Activated T-cell treated with anti-CD3 and anti-CD28 coated beads for 1 hour (primary cell): Measurements from ENCODE around the gene ANXA9.

Source experiments
- DNase-seq: peaks from one replicate; pipeline ENCODE4 v3.0.0-alpha.2; 2020; ENCODE audit warnings: low read depth

Gene ANXA9

DNA sequence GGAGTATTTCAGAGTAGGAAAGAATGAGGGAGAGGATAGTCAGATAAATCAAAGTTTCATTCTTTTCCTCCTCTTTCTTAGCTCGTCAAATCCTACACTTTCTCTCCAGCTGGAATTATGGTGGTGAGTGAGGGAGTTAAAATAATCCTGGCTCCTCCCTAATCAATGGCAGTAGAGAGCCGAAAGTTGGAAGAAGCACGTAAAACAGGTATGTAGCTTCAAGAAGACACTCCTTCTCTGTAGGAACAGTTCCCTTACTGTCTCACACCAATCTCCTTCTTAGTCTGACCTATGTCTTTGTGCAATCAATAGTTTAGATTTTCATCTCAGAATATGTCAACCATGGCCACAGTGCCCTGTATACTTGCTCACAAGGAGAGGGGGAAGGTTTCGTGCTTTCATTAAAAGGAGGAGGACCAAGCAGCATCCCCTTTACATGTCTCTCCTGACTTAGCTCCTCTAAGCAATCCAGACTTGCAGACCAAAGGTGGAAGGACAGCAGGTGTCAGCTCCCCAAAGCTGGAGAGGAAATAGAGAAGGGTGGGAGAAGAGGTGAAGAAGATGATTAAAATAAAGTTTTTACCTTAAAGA lies 23.7 kb downstream of the ANXA9 start:
- no peak for DNase-seq

GRCh38 chr1:151006327-151007052 lies 24.4 kb downstream of the ANXA9 start, which contains the start of gene MINDY1:
Gene MINDY1, minus strand, starts transcription at chr1:151006902. Its CDS starts 4,285 bp downstream, at chr1:151002617.
- no peak for DNase-seq

GRCh38 chr1:151007853-151008243 lies 25.8 kb downstream of the ANXA9 start:
- no peak for DNase-seq

DNA sequence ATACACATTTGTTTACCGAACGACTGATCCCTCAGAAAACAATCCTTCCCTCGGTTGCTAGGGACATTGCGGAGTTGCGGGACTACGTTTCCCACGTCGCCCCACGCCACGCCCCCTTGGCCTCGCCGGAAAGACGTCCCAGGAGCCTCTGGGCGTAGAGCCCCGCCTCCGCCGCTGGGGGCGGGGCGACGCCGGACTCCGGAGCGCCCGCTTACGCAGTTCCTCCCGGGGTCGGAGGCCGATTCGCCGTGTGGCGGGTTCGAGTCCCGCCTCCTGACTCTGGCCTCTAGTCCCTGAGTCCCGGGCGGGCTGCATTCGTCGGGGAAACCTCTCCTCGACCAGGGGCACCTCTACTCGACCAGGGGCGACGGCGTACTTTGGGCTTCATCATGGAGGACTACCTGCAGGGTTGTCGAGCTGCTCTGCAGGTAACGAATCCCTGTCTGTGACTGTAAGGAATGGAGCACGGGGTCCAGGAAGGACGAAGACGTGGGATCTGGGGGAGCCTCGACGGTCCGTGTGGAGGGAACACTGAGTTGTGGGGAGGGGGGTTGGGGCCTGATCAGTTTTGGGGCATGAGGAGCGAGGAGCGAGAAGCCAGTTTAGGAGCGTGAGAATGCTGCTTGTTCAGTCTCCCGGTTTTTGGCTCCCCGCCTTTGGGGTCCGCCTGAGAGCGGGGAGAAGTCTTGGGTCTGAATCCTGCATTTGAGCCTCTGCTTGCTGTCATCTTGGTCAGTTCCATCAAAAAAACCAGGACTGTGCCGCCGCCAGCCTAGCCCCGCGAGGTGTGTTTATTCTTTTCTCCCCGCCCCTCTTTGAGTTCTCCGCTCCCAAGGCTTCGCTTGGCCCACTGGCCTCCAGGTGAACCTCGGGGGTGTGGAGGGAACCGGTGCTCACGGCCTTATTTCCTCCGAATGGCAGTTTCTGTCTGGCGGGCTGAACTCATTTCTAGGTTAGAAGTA lies 26.4 kb downstream of the ANXA9 start, which contains the start of gene PRUNE1:
PRUNE1 (plus strand) TSS at position 206 of the 962 bp plus-strand sequence; CDS start at position 390, 184 bp downstream.
- DNase-seq: peak; percentile 94

DNA sequence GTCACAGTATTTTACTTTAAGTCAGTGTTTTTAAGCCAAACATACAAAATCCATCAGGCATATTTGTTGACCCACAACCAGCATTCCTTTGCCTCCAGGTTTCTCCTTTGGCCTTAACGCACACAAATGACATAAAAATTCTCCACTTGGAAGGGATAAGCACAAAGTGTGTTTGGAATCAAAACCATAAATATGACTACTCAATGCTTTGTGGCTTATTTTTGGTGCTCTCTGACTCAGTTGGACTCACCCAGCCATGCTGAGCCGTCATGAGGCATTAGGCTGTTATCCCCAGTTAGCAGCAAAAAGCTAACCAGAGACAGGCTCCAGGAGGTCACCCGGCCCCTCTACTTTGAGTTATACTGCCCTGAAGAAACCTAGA lies 27.1 kb downstream of the ANXA9 start:
- no peak for DNase-seq

DNA sequence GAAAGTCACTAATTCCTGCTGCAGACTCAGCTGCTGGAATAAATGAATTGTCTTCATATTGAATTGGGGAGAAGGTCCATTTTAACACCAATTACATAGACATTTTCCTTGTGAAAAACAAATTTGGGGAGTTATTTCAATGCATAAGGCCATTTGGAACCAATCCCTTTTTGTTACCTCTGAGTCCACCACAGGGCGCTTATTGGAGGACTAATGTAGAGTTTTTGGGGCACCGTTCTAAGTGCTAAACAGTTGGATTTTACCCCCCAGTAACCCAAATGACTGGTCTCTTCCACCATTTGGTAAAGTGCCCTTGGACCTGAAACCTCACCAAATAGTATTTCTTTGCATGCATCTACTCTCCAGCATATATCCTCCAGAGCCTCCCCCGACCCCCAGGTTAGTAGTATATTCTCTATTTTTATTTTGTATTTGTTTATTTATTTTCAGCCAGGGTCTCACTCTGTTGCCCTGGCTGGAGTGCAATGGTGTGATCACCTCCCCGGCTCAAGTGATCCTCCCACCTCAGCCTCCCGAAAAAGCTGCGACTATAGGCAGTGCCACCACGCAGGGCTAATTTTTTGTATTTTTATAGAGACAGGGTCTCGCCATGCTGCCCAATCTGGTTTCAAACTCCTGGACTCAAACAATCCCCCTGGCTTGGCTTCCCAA lies 27.7 kb downstream of the ANXA9 start:
- DNase-seq: no peak

- DNase-seq: no peak
Observed at GRCh38 chr1:151010346-151010726, 28.2 kb downstream of the ANXA9 start.

- no peak for DNase-seq
Observed at GRCh38 chr1:151011154-151011850, 29.2 kb downstream of the ANXA9 start.

DNA sequence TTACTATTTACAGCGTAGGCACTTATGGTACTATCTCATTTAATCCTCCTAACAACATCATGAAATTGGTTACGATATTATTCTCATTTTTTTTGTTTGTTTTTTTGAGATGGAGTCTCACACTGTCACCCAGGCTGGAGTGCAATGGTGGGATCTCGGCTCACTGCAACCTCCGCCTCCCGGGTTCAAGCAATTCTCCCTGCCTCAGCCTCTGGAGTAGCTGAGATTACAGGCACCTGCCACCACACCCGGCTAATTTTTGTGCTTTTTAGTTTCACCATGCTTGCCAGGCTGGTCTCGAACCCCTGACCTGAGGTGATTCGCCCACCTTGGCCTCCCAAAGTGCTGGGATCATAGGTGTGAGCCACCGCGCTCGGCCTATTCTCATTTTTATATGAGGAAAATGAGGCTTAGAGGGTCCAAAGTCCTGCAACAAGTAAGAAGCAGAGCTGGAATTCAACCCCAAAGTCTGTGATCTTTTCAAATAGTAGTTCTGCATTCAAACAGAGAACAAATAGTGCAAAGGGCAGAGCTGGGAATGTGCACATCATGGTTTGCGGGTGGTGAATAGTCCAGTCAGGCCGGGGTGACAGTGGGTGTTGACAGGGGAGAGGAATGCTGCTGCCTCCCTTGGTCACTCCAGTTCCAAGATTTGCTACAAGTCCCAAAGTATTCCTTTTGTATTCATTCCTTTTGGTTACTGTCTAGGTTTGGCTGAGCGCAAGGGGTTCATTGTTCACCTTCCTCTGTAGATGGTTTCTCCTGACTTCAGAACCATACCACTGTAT lies 30.8 kb downstream of the ANXA9 start:
- no peak for DNase-seq

- no peak for DNase-seq
Observed at GRCh38 chr1:151013518-151013917, 31.4 kb downstream of the ANXA9 start.

DNA sequence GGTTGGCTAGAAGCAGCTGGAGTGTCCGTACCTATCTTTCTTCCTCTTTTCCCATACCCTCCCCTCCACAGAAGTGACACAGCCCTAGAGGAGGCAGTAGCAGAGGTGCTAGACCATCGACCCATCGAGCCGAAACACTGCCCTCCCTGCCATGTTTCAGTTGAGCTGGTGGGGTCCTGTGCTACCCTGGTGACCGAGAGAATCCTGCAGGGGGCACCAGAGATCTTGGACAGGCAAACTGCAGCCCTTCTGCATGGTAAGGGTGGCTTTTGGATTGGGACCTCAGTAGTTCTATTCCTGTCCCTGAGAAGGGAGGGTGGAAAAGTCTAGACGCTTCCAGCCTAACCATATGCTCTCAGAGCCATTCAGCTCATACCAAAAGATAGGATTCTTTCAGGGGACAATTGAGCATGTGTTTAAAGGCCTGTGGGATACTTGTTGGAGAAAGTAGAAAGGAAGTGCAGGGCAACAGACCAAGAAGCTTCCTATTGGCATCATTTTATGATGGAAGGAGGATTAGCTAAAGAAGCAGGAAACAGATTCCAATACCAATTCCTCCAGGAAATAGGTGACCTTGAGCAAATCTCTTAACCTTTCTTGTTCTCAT lies 42.6 kb downstream of the ANXA9 start:
- peak; percentile 87 for DNase-seq

GRCh38 chr1:151026460-151026859 lies 44.4 kb downstream of the ANXA9 start:
- DNase-seq: no peak

- DNase-seq: no peak
Observed at GRCh38 chr1:151032164-151032563, 50.1 kb downstream of the ANXA9 start.

DNA sequence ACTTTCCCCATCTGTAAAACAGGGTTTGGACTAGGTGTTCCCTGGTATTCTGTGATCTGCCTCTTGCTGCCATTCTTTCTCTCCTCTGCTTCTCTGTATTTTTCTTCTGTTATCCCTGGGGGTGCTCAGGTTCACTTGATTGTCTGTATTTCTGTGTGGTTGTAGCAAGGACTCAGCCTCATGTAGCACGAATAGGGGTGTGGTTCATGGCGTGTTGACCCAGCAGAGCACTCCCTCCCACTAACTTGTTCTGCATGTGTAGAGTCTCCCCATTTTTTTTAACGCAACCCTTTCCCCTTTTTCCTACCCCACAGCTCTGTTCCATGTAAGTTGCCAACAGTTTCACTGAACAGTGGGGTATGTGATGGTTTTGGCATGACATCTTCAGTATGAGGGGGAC lies 53.1 kb downstream of the ANXA9 start:
- DNase-seq: no peak

DNA sequence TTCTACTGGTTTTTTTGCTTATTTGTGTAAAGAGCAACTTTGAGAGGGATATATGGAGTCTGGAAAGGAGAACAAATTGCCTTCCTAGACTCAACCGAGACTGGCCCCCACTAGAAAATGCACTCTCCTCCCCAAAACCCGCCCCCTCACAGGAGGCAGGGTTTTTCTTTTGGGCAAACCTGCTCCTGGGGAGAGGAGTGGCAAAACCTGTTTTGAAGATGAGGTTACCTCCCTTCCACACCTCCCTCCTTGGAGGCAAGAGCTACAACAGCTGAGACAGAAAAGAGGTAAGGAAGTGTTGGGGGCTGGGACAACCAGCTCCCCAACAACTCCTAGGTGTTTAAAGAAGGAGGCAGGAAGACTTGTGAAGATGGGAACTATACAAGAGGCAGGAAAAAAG lies 54.3 kb downstream of the ANXA9 start, which contains the start of gene BNIPL:
BNIPL (plus strand) TSS at position 231 of the 400 bp plus-strand sequence; CDS start at position 371, 140 bp downstream.
- no peak for DNase-seq

DNA sequence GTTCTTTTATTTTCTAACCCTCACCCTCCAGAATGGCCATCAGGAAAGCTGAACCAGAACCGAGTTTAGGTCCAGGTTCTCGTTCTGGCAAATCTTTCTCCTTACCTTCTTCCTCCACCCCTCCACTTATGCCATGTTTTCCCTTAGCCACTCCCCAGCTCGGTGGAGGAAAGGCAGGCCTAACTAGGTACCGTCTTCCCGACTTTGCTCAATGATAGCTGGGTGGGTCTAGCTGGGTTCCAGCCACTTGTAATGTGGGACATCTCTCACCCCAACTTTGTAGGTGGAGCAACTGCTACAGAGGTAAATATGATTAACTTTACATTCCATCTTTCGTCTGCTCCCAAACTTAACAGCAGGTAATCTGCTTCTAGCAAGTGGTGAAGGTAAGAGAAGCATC lies 54.9 kb downstream of the ANXA9 start:
- DNase-seq: no peak

GRCh38 chr1:151039521-151039920 lies 57.4 kb downstream of the ANXA9 start:
- no peak for DNase-seq

DNA sequence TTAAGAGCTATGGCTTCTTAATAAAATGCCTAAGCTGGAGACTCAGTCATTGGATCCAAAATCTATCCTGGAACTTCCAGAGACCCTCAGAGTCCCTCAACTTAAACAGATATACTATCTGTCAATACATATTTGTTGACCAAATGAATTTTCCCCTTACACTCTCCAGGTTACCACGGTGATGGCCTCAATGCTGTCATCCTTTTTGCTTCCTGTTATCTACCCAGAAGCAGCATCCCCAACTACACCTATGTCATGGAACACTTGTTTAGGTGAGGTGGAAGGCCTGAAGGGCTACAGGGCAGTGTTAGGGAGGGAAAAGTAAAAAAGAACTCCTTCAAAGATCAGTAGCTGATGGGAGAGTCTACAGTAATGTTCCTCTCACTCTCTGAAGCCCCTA lies 61.1 kb downstream of the ANXA9 start:
- no peak for DNase-seq
